ENCODE measurements around the gene PRRG4. TPM values are rescaled to one million over a fixed set of nuclear protein-coding genes. Genes with fewer than 3 reads are reported as not detected.

Gene PRRG4
- total and polyA plus RNA-seq, 2 donors (not counting 1 experiment from before 2014, with no cell fraction given), result 0.08 to 0.33 TPM

- H3K4me3 ChIP-seq (replicated peaks in 1 of 4; ENCODE audit: control extremely low read depth in 1 of 4, insufficient read depth in 1 of 4, low read depth in 3 of 4, low read length in 4 of 4), result peak overlapping the region in 1 of 4 experiments; percentile 8
- H3K9me3 ChIP-seq (ENCODE audit: control insufficient read depth, insufficient read depth, low read depth, low read length), result no peaks in the 10 kb centered on the region
- H3K4me2 ChIP-seq (ENCODE audit: extremely low read depth, insufficient read depth, low read length), result peak overlapping the region; percentile 20
- H4K20me1 ChIP-seq (ENCODE audit: control insufficient read depth, extremely low read depth, insufficient read depth, low read length), result no peaks in the 10 kb centered on the region
- no peaks in the 10 kb centered on the region for H3K27me3 ChIP-seq (ENCODE audit: control insufficient read depth, insufficient read depth, low read length)
- no peak overlapping the region for H3K27ac ChIP-seq (ENCODE audit: insufficient read depth, low read length)
- peaks cover 60% of the 10 kb centered on the region for H3K79me2 ChIP-seq (ENCODE audit: control insufficient read depth, insufficient read depth, low read length)
- H2AFZ ChIP-seq (ENCODE audit: low read length), result no peak overlapping the region
- H3K9ac ChIP-seq (ENCODE audit: insufficient read depth, low read length), result no peak overlapping the region
- no peak for DNase-seq (ENCODE audit: low read depth in 2 of 2)
- TF ChIP-seq EZH2 (IDR thresholded peaks at IDR 0.05; ENCODE audit: low read length, missing control alignments), result no peak
- peaks cover 1% of the 10 kb centered on the region for H3K36me3 ChIP-seq (ENCODE audit: control insufficient read depth, insufficient read depth, low read length)
- peaks cover 5% of the 10 kb centered on the region for H3K4me1 ChIP-seq (ENCODE audit: control insufficient read depth, extremely low read depth, insufficient read depth, low read length)
Observed at GRCh38 chr11:32895471-32895870, 65.7 kb downstream of the PRRG4 start.

DNA sequence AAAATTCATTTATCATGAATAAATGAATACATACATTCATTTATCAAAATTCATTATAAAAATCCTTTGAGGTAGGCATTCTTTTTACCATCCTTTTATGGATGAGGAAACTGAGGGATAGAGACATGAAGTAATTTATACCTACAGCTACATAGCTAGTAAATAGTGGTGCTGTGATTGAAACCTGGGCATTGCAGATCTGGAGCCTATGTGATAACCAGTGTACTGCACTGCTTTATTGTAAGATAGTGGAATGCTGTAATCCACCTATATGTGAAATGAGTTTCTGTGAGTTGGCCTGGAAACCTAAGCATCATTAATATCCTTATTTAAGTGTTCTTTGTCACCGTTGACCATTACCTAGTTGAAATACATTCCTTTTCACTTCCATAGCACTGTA is 67.4 kb downstream of the PRRG4 start:
- no peak for DNase-seq (ENCODE audit: low read depth in 2 of 2)
- H3K4me1 ChIP-seq (ENCODE audit: control insufficient read depth, extremely low read depth, insufficient read depth, low read length), result no peaks in the 10 kb centered on the region
- H3K9me3 ChIP-seq (ENCODE audit: control insufficient read depth, insufficient read depth, low read depth, low read length), result no peaks in the 10 kb centered on the region
- no peaks in the 10 kb centered on the region for H3K27me3 ChIP-seq (ENCODE audit: control insufficient read depth, insufficient read depth, low read length)
- TF ChIP-seq, protein P1, sequence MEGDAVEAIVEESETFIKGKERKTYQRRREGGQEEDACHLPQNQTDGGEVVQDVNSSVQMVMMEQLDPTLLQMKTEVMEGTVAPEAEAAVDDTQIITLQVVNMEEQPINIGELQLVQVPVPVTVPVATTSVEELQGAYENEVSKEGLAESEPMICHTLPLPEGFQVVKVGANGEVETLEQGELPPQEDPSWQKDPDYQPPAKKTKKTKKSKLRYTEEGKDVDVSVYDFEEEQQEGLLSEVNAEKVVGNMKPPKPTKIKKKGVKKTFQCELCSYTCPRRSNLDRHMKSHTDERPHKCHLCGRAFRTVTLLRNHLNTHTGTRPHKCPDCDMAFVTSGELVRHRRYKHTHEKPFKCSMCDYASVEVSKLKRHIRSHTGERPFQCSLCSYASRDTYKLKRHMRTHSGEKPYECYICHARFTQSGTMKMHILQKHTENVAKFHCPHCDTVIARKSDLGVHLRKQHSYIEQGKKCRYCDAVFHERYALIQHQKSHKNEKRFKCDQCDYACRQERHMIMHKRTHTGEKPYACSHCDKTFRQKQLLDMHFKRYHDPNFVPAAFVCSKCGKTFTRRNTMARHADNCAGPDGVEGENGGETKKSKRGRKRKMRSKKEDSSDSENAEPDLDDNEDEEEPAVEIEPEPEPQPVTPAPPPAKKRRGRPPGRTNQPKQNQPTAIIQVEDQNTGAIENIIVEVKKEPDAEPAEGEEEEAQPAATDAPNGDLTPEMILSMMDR (conservative IDR thresholded peaks at IDR 0.05 in 1 of 2, IDR thresholded peaks at IDR 0.05 in 1 of 2; ENCODE audit: low read depth in 1 of 2, low read length in 2 of 2), result no peak
- TF ChIP-seq EZH2 (IDR thresholded peaks at IDR 0.05; ENCODE audit: low read length, missing control alignments), result no peak
- no peak overlapping the region for H3K27ac ChIP-seq (ENCODE audit: insufficient read depth, low read length)
- no peak overlapping the region for H2AFZ ChIP-seq (ENCODE audit: low read length)
- no peak overlapping the region for H3K4me3 ChIP-seq (replicated peaks in 1 of 4; ENCODE audit: control extremely low read depth in 1 of 4, insufficient read depth in 1 of 4, low read depth in 3 of 4, low read length in 4 of 4)
- no peak overlapping the region for H3K9ac ChIP-seq (ENCODE audit: insufficient read depth, low read length)
- no peak overlapping the region for H3K4me2 ChIP-seq (ENCODE audit: extremely low read depth, insufficient read depth, low read length)
- H3K79me2 ChIP-seq (ENCODE audit: control insufficient read depth, insufficient read depth, low read length), result peaks cover 69% of the 10 kb centered on the region
- peaks cover 1% of the 10 kb centered on the region for H3K36me3 ChIP-seq (ENCODE audit: control insufficient read depth, insufficient read depth, low read length)
- H4K20me1 ChIP-seq (ENCODE audit: control insufficient read depth, extremely low read depth, insufficient read depth, low read length), result no peaks in the 10 kb centered on the region

DNA sequence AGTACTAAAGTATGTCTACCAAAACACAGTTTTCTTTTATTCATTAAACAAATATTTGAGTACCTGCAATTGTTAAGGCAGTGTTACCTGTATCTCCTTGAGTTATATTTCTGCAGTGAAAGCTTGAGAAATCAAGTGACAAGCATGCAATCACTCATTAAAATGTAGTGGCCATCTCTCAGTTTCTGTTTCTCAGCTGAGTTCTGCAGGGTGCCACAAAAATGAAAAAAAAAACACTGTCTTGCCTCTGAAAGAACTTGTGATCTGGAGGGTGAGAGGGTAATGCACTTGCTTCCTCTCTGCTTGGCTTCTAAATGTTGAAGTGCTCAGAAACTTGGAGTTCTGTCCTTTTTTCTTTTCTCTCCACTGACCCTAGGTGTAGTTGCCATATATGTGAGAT is 69.7 kb downstream of the PRRG4 start:
- Histone ChIP-seq H3K27me3 (ENCODE audit: control insufficient read depth, insufficient read depth, low read length) (no peaks in the 10 kb centered on the region), H3K79me2 (ENCODE audit: control insufficient read depth, insufficient read depth, low read length) (peaks cover 66% of the 10 kb centered on the region), H4K20me1 (ENCODE audit: control insufficient read depth, extremely low read depth, insufficient read depth, low read length) (no peaks in the 10 kb centered on the region), H3K9ac (ENCODE audit: insufficient read depth, low read length) (no peak overlapping the region), H3K9me3 (ENCODE audit: control insufficient read depth, insufficient read depth, low read depth, low read length) (no peaks in the 10 kb centered on the region), H3K27ac (ENCODE audit: insufficient read depth, low read length) (no peak overlapping the region), H3K36me3 (ENCODE audit: control insufficient read depth, insufficient read depth, low read length) (peaks cover 1% of the 10 kb centered on the region), H3K4me2 (ENCODE audit: extremely low read depth, insufficient read depth, low read length) (no peak overlapping the region), H3K4me1 (ENCODE audit: control insufficient read depth, extremely low read depth, insufficient read depth, low read length) (no peaks in the 10 kb centered on the region), H2AFZ (ENCODE audit: low read length) (no peak overlapping the region), H3K4me3 (replicated peaks in 1 of 4; ENCODE audit: control extremely low read depth in 1 of 4, insufficient read depth in 1 of 4, low read depth in 3 of 4, low read length in 4 of 4) (no peak overlapping the region)
- TF ChIP-seq, protein P1 (conservative IDR thresholded peaks at IDR 0.05 in 1 of 2, IDR thresholded peaks at IDR 0.05 in 1 of 2; ENCODE audit: low read depth in 1 of 2, low read length in 2 of 2), result no peak
- no peak for TF ChIP-seq EZH2 (IDR thresholded peaks at IDR 0.05; ENCODE audit: low read length, missing control alignments)
- no peak for DNase-seq (ENCODE audit: low read depth in 2 of 2)

All from fibroblast of lung (primary cell).